GM18508 (cell line): ENCODE measurements around the gene PRDX6.
"Not testable (repeated sequence)": the region's sequence is repeated elsewhere in the genome, so short reads cannot be mapped to it uniquely, and the experiment has no call there.

ENCODE experiments used
- ATAC-seq: cut with Tn5 transposase; IDR thresholded peaks from one replicate; pipeline ENCODE4 v1.9.1; 2021; ENCODE audit warnings: moderate number of reproducible peaks; ENCODE audit not compliant: insufficient read depth, unreplicated experiment

Gene PRDX6

GRCh38 chr1:173464185-173464584 lies 12.9 kb upstream of the PRDX6 start:
- not testable (repeated sequence) for ATAC-seq

- no peak for ATAC-seq
Measured at GRCh38 chr1:173467426-173467825, 9.7 kb upstream of the PRDX6 start.

GRCh38 chr1:173469656-173470055 lies 7.5 kb upstream of the PRDX6 start:
- ATAC-seq = no peak

- no peak for ATAC-seq
Measured at GRCh38 chr1:173470608-173471007, 6.5 kb upstream of the PRDX6 start.

GRCh38 chr1:173473599-173474011 lies 3.5 kb upstream of the PRDX6 start:
- no peak for ATAC-seq

GRCh38 chr1:173474097-173474779 lies 2.9 kb upstream of the PRDX6 start:
- no peak for ATAC-seq

GRCh38 chr1:173474780-173475421 lies 2.2 kb upstream of the PRDX6 start:
- not testable (repeated sequence) for ATAC-seq

GRCh38 chr1:173475564-173476196 lies 1.5 kb upstream of the PRDX6 start:
- ATAC-seq = no peak

GRCh38 chr1:173476197-173476664 lies 904 bp upstream of the PRDX6 start:
- ATAC-seq = no peak

- peak; percentile 79 for ATAC-seq
Measured at GRCh38 chr1:173476665-173477285, 360 bp upstream of the PRDX6 start.

- ATAC-seq = no peak
Measured at GRCh38 chr1:173478094-173478674, 1.0 kb downstream of the PRDX6 start.

GRCh38 chr1:173479649-173480048 lies 2.5 kb downstream of the PRDX6 start:
- ATAC-seq = no peak

- ATAC-seq = no peak
Measured at GRCh38 chr1:173481195-173481772, 4.1 kb downstream of the PRDX6 start.

GRCh38 chr1:173482683-173483082 lies 5.5 kb downstream of the PRDX6 start:
- no peak for ATAC-seq

GRCh38 chr1:173484276-173484675 lies 7.1 kb downstream of the PRDX6 start:
- ATAC-seq = no peak

- no peak for ATAC-seq
Measured at GRCh38 chr1:173485401-173485800, 8.3 kb downstream of the PRDX6 start.

- no peak for ATAC-seq
Measured at GRCh38 chr1:173488001-173488400, 10.9 kb downstream of the PRDX6 start.

GRCh38 chr1:173489149-173489600 lies 12.0 kb downstream of the PRDX6 start:
- no peak for ATAC-seq

- no peak for ATAC-seq
Measured at GRCh38 chr1:173489929-173490328, 12.8 kb downstream of the PRDX6 start.

- ATAC-seq = no peak
Measured at GRCh38 chr1:173491508-173491907, 14.4 kb downstream of the PRDX6 start.
